Measurements from ENCODE around the gene HDGFL3.

- TF ChIP-seq, protein P1, sequence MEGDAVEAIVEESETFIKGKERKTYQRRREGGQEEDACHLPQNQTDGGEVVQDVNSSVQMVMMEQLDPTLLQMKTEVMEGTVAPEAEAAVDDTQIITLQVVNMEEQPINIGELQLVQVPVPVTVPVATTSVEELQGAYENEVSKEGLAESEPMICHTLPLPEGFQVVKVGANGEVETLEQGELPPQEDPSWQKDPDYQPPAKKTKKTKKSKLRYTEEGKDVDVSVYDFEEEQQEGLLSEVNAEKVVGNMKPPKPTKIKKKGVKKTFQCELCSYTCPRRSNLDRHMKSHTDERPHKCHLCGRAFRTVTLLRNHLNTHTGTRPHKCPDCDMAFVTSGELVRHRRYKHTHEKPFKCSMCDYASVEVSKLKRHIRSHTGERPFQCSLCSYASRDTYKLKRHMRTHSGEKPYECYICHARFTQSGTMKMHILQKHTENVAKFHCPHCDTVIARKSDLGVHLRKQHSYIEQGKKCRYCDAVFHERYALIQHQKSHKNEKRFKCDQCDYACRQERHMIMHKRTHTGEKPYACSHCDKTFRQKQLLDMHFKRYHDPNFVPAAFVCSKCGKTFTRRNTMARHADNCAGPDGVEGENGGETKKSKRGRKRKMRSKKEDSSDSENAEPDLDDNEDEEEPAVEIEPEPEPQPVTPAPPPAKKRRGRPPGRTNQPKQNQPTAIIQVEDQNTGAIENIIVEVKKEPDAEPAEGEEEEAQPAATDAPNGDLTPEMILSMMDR (tag by site-specific recombination; IDR thresholded peaks at IDR 0.05) = no peak
- no peak for TF ChIP-seq ZNF560 (tag by site-specific recombination; IDR thresholded peaks at IDR 0.05; ENCODE audit: borderline replicate concordance)
- no peak for TF ChIP-seq ZNF37A (tag by site-specific recombination; IDR thresholded peaks at IDR 0.05)
- TF ChIP-seq ZNF324 (tag by site-specific recombination; IDR thresholded peaks at IDR 0.05) = no peak
- no peak for TF ChIP-seq YY1 (tag by site-specific recombination; IDR thresholded peaks at IDR 0.05)
- no peak for TF ChIP-seq EGR2 (tag by site-specific recombination; IDR thresholded peaks at IDR 0.05; ENCODE audit: low read depth)
- TF ChIP-seq ZNF10 (tag by site-specific recombination; IDR thresholded peaks at IDR 0.05) = no peak
- no peak for TF ChIP-seq ZNF157 (tag by site-specific recombination; IDR thresholded peaks at IDR 0.05)
- TF ChIP-seq ZNF274 (IDR thresholded peaks at IDR 0.05; ENCODE audit: low read length) = no peak
- TF ChIP-seq ZNF274 (tag by site-specific recombination; IDR thresholded peaks at IDR 0.05; ENCODE audit: borderline replicate concordance) = no peak
Measured at GRCh38 chr15:83203543-83203942, 4.1 kb downstream of the HDGFL3 start.
